ENCODE results near the gene SAMHD1.
A peak's percentile ranks its signal among the peaks of the same experiment; 100 is the strongest.
"Not testable (repeated sequence)": the region's sequence is repeated elsewhere in the genome, so short reads cannot be mapped to it uniquely, and the experiment has no call there.

Gene SAMHD1

DNA sequence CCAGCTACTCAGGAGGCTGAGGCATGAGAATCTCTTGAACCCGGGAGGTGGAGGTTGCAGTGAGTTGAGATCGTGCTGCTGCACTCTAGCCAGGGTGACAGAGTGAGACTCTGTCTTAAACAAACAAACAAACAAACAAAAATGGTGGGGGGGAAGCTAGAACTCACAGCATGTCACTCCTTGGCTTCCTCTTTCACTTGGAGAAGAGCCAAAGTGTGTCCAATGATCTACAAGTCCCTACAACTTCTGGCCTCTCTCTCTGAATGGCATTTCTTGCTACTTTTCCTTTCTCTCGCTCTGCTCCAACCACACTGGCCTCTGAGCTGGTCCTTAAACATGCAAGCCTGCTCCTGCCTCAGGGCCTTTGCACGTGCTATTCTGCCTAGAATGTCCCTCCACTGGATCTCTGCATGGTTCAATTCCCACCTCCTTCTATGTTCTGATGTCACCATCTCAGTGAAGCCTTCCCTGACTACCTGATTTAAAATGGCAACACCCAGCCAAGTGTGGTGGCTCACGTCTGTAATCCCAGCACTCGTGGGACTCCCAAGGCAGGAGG is 67.5 kb downstream of the SAMHD1 start:
- H3K27ac ChIP-seq (ENCODE audit: low read length) = no peak overlapping the region
- H3K27me3 ChIP-seq (ENCODE audit: low read depth, low read length) = no peaks in the 10 kb centered on the region
- H3K4me1 ChIP-seq (ENCODE audit: control insufficient read depth in 1 of 2, insufficient read depth in 2 of 2, low read length in 2 of 2) = peaks cover 0 to 7% of the 10 kb centered on the region in 2 donors

DNA sequence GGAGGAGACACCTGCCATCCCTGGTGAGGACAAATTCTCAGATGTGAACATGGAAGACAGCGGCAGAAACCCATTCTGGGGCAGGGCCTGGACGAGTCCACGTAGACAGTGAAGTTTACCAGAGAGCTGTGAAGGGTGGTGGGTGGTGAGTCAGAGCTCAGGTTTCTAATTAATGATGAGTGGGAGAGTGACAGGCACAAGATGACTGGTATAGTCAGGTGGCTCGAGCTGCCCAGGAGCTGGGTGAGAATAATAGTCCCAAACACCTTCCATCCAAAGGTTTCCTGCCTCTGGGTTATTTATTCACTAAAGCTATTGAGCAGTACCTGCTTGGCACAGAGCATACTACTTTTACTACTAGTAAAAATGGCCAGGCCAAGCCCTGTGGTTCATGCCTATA is 69.6 kb downstream of the SAMHD1 start:
- H3K36me3 ChIP-seq (ENCODE audit: control insufficient read depth in 1 of 2, insufficient read depth in 2 of 2, low read length in 2 of 2) = no peaks in the 10 kb centered on the region
- H3K4me3 ChIP-seq (ENCODE audit: low read depth in 1 of 2, low read length in 2 of 2) = no peak overlapping the region
- no peak overlapping the region for H3K27ac ChIP-seq (ENCODE audit: low read length)
- H3K9me3 ChIP-seq (ENCODE audit: control insufficient read depth in 1 of 2, low read length in 2 of 2) = no peaks in the 10 kb centered on the region
- H3K4me1 ChIP-seq (ENCODE audit: control insufficient read depth in 1 of 2, insufficient read depth in 2 of 2, low read length in 2 of 2) = no peaks in the 10 kb centered on the region
- no peaks in the 10 kb centered on the region for H3K27me3 ChIP-seq (ENCODE audit: low read depth, low read length)

More for the DNA sequence above, 67.5 kb downstream of the SAMHD1 start:
- H3K4me3 ChIP-seq (ENCODE audit: low read depth in 1 of 2, low read length in 2 of 2) = no peak overlapping the region
- H3K9me3 ChIP-seq (ENCODE audit: control insufficient read depth in 1 of 2, low read length in 2 of 2) = no peaks in the 10 kb centered on the region
- H3K36me3 ChIP-seq (ENCODE audit: control insufficient read depth in 1 of 2, insufficient read depth in 2 of 2, low read length in 2 of 2) = peaks cover 0 to 2% of the 10 kb centered on the region in 2 donors

DNA sequence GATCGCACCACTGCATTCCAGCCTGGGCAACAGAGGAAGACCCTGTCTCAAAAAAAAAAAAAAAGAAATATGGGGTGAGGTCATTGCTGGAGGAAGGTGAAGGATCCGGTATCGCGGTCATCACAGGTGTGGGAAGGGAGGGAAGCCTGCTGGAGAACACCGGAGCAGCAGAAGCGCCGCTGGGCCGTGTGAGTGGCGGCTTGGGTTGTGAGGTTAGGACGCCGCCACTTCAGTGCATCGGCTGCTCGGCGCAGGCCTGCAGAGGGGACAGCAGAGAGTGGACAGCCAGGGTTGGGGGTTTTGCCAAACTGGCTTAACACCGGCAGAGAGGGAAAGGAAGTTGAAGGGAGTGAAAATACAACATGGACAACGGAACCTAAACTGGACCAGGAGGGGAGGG is 70.2 kb downstream of the SAMHD1 start:
- no peak overlapping the region for H3K4me3 ChIP-seq (ENCODE audit: low read depth in 1 of 2, low read length in 2 of 2)
- H3K36me3 ChIP-seq (ENCODE audit: control insufficient read depth in 1 of 2, insufficient read depth in 2 of 2, low read length in 2 of 2) = no peaks in the 10 kb centered on the region
- no peak overlapping the region for H3K27ac ChIP-seq (ENCODE audit: low read length)
- H3K9me3 ChIP-seq (ENCODE audit: control insufficient read depth in 1 of 2, low read length in 2 of 2) = no peaks in the 10 kb centered on the region
- no peaks in the 10 kb centered on the region for H3K27me3 ChIP-seq (ENCODE audit: low read depth, low read length)
- H3K4me1 ChIP-seq (ENCODE audit: control insufficient read depth in 1 of 2, insufficient read depth in 2 of 2, low read length in 2 of 2) = no peaks in the 10 kb centered on the region

DNA sequence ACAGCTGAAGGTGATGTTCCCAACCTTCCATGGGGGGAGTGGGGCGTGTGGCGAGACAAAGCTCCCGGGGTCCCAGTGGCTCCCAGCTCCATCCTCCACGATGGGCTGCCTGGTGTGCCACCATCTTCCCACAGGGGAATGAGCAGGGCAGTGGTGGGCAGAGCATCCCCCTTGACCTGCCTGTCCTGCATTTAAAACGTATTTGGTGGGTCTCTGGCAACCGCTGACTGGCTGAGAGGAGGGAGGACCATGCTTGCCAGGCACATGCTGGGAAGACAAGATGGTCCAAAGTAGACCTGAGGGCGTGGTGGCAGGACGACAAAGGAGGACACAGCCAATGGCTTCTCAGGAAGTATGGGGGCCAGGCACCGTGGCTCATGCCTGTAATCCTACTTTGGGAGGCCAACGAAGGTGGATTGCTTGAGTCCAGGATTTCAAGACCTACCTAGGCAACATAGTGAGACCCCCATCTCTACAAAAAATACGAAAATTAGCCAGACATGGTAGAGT is 70.7 kb downstream of the SAMHD1 start:
- Histone ChIP-seq H3K27ac (ENCODE audit: low read length) (no peak overlapping the region), H3K4me3 (ENCODE audit: low read depth in 1 of 2, low read length in 2 of 2) (no peak overlapping the region), H3K9me3 (ENCODE audit: control insufficient read depth in 1 of 2, low read length in 2 of 2) (no peaks in the 10 kb centered on the region), H3K27me3 (ENCODE audit: low read depth, low read length) (no peaks in the 10 kb centered on the region), H3K4me1 (ENCODE audit: control insufficient read depth in 1 of 2, insufficient read depth in 2 of 2, low read length in 2 of 2) (no peaks in the 10 kb centered on the region), H3K36me3 (ENCODE audit: control insufficient read depth in 1 of 2, insufficient read depth in 2 of 2, low read length in 2 of 2) (no peaks in the 10 kb centered on the region)

DNA sequence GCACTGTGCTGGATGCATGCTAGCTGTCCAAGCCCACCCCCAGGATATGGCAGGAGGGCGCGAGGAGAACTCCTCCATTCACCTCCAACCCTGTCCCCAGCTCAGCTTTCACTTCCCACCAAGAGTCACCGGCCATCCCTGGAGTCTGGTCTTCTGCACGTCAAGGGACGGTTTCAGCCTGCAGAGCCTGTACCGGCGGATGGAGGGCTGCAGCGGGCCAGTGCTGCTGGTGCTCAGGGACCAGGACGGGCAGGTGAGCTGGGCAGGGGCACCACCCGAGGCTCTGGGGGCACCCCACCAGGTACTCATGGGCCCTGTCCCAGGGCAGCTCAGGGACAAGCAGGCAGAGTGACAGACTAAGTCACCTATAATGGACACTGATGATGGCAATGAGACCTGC is 72.6 kb downstream of the SAMHD1 start:
- no peaks in the 10 kb centered on the region for H3K4me1 ChIP-seq (ENCODE audit: control insufficient read depth in 1 of 2, insufficient read depth in 2 of 2, low read length in 2 of 2)
- no peak overlapping the region for H3K27ac ChIP-seq (ENCODE audit: low read length)
- H3K27me3 ChIP-seq (ENCODE audit: low read depth, low read length) = no peaks in the 10 kb centered on the region
- no peak overlapping the region for H3K4me3 ChIP-seq (ENCODE audit: low read depth in 1 of 2, low read length in 2 of 2)
- no peaks in the 10 kb centered on the region for H3K36me3 ChIP-seq (ENCODE audit: control insufficient read depth in 1 of 2, insufficient read depth in 2 of 2, low read length in 2 of 2)
- H3K9me3 ChIP-seq (ENCODE audit: control insufficient read depth in 1 of 2, low read length in 2 of 2) = no peaks in the 10 kb centered on the region

DNA sequence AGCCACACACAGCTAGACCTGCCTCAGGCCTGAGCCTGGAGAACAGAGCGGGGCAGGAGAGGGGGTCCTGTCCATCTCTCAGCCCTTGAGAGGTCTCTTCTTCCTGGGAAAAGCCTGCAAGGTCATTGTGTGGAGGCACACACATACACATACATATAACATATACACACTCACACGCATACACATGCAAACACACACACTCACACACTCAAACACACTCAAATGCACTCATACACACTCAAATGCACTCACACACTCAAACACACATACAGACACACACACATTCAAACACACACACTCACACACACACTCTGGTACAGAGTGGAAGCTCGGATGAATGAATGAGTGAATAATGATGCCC is 75.1 kb downstream of the SAMHD1 start:
- Histone ChIP-seq H3K36me3 (ENCODE audit: control insufficient read depth in 1 of 2, insufficient read depth in 2 of 2, low read length in 2 of 2) (no peaks in the 10 kb centered on the region), H3K27ac (ENCODE audit: low read length) (peak overlapping the region; percentile 40), H3K27me3 (ENCODE audit: low read depth, low read length) (no peaks in the 10 kb centered on the region), H3K4me1 (ENCODE audit: control insufficient read depth in 1 of 2, insufficient read depth in 2 of 2, low read length in 2 of 2) (no peaks in the 10 kb centered on the region), H3K9me3 (ENCODE audit: control insufficient read depth in 1 of 2, low read length in 2 of 2) (no peaks in the 10 kb centered on the region), H3K4me3 (ENCODE audit: low read depth in 1 of 2, low read length in 2 of 2) (peak overlapping the region in 1 of 2 donors; percentile 7)

DNA sequence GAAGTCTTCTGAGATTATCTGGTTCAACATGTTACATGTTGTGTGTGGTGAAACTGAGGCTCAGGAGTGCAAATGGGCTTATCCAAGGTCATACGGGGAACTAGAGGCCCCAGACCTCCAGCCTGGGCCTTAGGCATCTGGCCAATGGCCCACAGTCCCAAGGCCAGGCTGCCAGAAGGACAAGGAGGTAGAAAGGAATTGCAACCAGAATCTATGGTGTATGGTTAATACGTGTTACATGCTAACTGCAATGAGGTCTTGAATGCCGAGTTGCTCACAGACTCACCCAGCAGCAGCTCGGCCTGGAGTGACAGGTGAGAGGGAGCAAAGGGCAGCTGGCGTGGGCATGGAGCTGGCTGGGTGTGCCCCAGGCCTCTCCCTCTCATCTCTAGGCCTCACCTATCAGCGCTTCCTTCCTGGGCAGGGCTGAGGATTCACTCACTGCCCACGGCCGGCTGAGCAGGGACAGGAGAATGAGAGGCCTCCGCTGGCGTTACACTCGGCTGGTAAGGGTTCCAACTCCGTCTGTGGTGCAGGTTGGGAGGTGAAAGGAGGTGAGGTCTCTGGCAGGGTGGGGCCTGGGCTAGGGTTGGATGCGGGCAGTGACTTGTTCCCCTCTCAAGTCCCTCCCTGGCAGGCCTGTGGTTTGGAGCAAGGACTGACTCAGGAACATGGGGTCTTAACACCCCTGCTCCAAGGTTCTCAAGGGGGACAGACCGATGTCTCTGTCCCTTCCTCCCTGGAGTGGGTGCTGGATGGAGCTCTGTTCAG is 75.6 kb downstream of the SAMHD1 start, which contains the start of gene TLDC2:
TLDC2 (plus strand) TSS at position 437 of the 771 bp plus-strand sequence; CDS start at position 474, 37 bp downstream.
- peak within 1 kb of the TSS in 1 of 2 donors; percentile 7 for H3K4me3 ChIP-seq (ENCODE audit: low read depth in 1 of 2, low read length in 2 of 2)
- no peaks in the 10 kb centered on the region for H3K36me3 ChIP-seq (ENCODE audit: control insufficient read depth in 1 of 2, insufficient read depth in 2 of 2, low read length in 2 of 2)
- H3K27me3 ChIP-seq (ENCODE audit: low read depth, low read length) = no peaks in the 10 kb centered on the region
- no peaks in the 10 kb centered on the region for H3K9me3 ChIP-seq (ENCODE audit: control insufficient read depth in 1 of 2, low read length in 2 of 2)
- H3K27ac ChIP-seq (ENCODE audit: low read length) = peak within 1 kb of the TSS; percentile 40
- H3K4me1 ChIP-seq (ENCODE audit: control insufficient read depth in 1 of 2, insufficient read depth in 2 of 2, low read length in 2 of 2) = no peaks in the 10 kb centered on the region

DNA sequence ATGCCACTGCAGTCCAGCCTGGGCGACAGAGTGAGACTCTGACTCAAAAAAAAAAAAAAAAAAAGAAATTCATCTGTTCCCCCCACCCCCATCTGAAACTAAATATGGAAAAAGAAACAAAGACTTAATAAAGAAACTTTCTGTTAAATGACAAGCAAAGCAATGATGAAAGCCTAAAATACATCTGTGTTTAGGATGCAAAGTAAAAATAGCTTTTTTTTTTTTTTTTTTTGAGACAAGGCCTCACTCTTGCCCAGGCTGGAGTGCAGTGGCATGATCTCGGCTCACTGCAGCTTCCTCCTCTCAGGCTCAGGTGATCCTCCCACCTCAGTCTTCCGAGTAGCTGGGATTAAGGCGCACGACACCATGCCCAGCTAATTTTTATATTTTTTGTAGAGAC is 76.4 kb downstream of the SAMHD1 start:
- not testable (repeated sequence) for H3K4me3 ChIP-seq (ENCODE audit: low read depth in 1 of 2, low read length in 2 of 2); H3K9me3 ChIP-seq (ENCODE audit: control insufficient read depth in 1 of 2, low read length in 2 of 2); H3K4me1 ChIP-seq (ENCODE audit: control insufficient read depth in 1 of 2, insufficient read depth in 2 of 2, low read length in 2 of 2); H3K36me3 ChIP-seq (ENCODE audit: control insufficient read depth in 1 of 2, insufficient read depth in 2 of 2, low read length in 2 of 2); H3K27me3 ChIP-seq (ENCODE audit: low read depth, low read length); H3K27ac ChIP-seq (ENCODE audit: low read length)

DNA sequence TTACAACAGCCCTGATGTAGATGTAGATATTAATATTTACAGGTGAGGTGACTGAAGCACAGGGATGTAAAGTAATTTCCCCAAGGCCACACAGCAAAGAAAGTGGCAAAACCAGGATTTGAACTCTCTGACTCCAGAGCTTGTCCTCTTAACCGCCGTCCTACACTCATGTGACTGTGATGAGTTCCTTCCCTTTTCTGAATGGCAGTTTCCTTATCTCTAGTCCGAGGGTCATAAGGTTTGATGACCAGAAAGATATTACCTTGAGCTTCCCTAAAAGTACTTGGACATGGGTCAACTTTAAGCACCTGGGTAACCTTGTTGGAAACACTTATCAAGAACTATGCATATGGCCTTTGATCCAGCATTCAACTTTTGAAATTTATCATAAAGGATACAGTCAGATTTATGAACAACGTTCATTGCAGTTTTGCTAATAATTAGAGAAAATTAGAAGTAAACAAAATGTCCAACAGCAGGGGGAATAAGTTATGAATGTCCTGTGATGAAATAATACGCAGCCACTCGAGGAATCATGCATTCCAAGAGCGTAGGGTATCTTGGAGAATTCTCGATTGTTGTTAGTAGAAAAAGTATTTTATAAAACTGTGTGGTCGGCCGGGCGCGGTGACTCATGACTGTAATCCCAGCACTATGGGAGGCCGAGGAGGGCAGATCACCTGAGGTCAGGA is 77.9 kb downstream of the SAMHD1 start:
- H3K27me3 ChIP-seq (ENCODE audit: low read depth, low read length) = no peaks in the 10 kb centered on the region
- no peaks in the 10 kb centered on the region for H3K36me3 ChIP-seq (ENCODE audit: control insufficient read depth in 1 of 2, insufficient read depth in 2 of 2, low read length in 2 of 2)
- H3K4me1 ChIP-seq (ENCODE audit: control insufficient read depth in 1 of 2, insufficient read depth in 2 of 2, low read length in 2 of 2) = no peaks in the 10 kb centered on the region
- no peak overlapping the region for H3K4me3 ChIP-seq (ENCODE audit: low read depth in 1 of 2, low read length in 2 of 2)
- H3K27ac ChIP-seq (ENCODE audit: low read length) = no peak overlapping the region
- H3K9me3 ChIP-seq (ENCODE audit: control insufficient read depth in 1 of 2, low read length in 2 of 2) = no peaks in the 10 kb centered on the region

DNA sequence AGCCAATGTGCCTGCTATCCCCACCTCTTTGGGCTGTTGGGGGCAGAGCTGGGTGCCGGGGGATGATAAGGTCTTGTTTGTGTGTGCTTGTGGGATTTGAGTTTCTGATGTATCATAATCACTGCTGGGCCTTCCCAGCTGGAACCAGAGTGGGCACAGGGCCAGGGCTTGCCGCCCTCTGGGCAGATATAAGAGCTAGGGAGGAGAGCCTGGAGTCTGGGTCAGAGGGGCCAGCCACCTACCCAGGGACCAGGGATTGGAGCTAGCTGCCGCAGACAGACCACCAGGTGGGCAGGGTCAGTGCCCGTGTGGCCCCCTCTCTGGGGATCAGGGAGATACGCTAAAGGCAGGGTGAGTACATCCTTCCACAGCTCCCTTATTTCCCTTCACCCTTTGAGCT is 78.7 kb downstream of the SAMHD1 start:
- H3K4me3 ChIP-seq (ENCODE audit: low read depth in 1 of 2, low read length in 2 of 2) = no peak overlapping the region
- H3K4me1 ChIP-seq (ENCODE audit: control insufficient read depth in 1 of 2, insufficient read depth in 2 of 2, low read length in 2 of 2) = no peaks in the 10 kb centered on the region
- H3K27ac ChIP-seq (ENCODE audit: low read length) = no peak overlapping the region
- no peaks in the 10 kb centered on the region for H3K9me3 ChIP-seq (ENCODE audit: control insufficient read depth in 1 of 2, low read length in 2 of 2)
- H3K36me3 ChIP-seq (ENCODE audit: control insufficient read depth in 1 of 2, insufficient read depth in 2 of 2, low read length in 2 of 2) = no peaks in the 10 kb centered on the region
- H3K27me3 ChIP-seq (ENCODE audit: low read depth, low read length) = no peaks in the 10 kb centered on the region
